OCI-LY7 (cell line): ENCODE results near the gene SH2B2. TPM values are rescaled to one million over a fixed set of nuclear protein-coding genes. Genes with fewer than 3 reads are reported as not detected.

ENCODE experiments used
- BruUV-seq: library from RNA; stranded (reverse); fragments of 400-500 nt; replicated peaks from 2 replicates; lab custom pipeline; 2021; lab: Mats Ljungman, UMichigan
- CTCF ChIA-PET: fragments of 300-600 bp; sonication (Branson Sonifier 250); formaldehyde crosslinking; loops from one replicate; lab custom pipeline; 2022; ENCODE audit warnings: antibody characterized with exemption; ENCODE audit not compliant: unreplicated experiment; lab: Charles Lee
- POLR2A ChIA-PET: fragments of 300-600 bp; sonication (Branson Sonifier 250); formaldehyde crosslinking; loops from one replicate; lab custom pipeline; 2022; ENCODE audit warnings: antibody characterized with exemption; lab: Charles Lee
- DNase-seq: peaks from one replicate; pipeline ENCODE4 v3.0.0-alpha.2; 2015; ENCODE audit warnings: low spot score
- H2AFZ ChIP-seq: fragments of 200-600 bp; sonication (generic), shearing (Covaris generic); 2 replicates; pipeline ENCODE4 v1.6.1; 2014; ENCODE audit warnings: mild to moderate bottlenecking, antibody characterized with exemption, low read length, moderate library complexity
- H3K27ac ChIP-seq: fragments of 200-600 bp; sonication (generic); 2 replicates; pipeline ENCODE4 v1.5.1; 2014; ENCODE audit warnings: mixed run types, low read depth, mild to moderate bottlenecking, moderate library complexity, low read length, inconsistent platforms; ENCODE audit not compliant: poor library complexity, severe bottlenecking
- H3K36me3 ChIP-seq: fragments of 200-600 bp; sonication (generic); 2 replicates; pipeline ENCODE4 v1.6.1; 2014; ENCODE audit warnings: mild to moderate bottlenecking, antibody characterized with exemption, low read length, moderate library complexity, mixed read lengths; ENCODE audit not compliant: insufficient read depth
- H3K4me1 ChIP-seq: fragments of 200-600 bp; sonication (generic); 2 replicates; pipeline ENCODE4 v1.5.1; 2014; ENCODE audit warnings: mild to moderate bottlenecking, low read length; ENCODE audit not compliant: insufficient read depth, poor library complexity, severe bottlenecking
- H3K4me2 ChIP-seq: fragments of 200-600 bp; sonication (generic); 2 replicates; pipeline ENCODE4 v1.6.1; 2014; ENCODE audit warnings: mild to moderate bottlenecking, low read length
- H3K4me3 ChIP-seq: fragments of 200-600 bp; sonication (generic); 2 replicates; pipeline ENCODE4 v1.5.1; 2014; ENCODE audit warnings: mild to moderate bottlenecking, low read depth, low read length; ENCODE audit not compliant: poor library complexity, severe bottlenecking
- H3K79me2 ChIP-seq: fragments of 200-600 bp; sonication (generic); 2 replicates; pipeline ENCODE4 v1.6.1; 2016; ENCODE audit warnings: low read depth, mild to moderate bottlenecking, low read length, moderate library complexity, mixed read lengths; ENCODE audit not compliant: insufficient read depth
- H3K9me2 ChIP-seq: fragments of 200-600 bp; sonication (generic); 2 replicates; pipeline ENCODE4 v1.6.1; 2016; ENCODE audit warnings: mild to moderate bottlenecking, low read length, mixed read lengths; ENCODE audit not compliant: insufficient read depth
- H3K9me3 ChIP-seq: fragments of 200-600 bp; sonication (generic); 2 replicates; pipeline ENCODE4 v1.6.1; 2014; ENCODE audit warnings: mild to moderate bottlenecking, mixed run types, low read length, mixed read lengths
- H4K20me1 ChIP-seq: fragments of 200-600 bp; sonication (generic); 2 replicates; pipeline ENCODE4 v1.6.1; 2014; ENCODE audit warnings: mild to moderate bottlenecking, antibody characterized with exemption, low read length, moderate library complexity, mixed read lengths; ENCODE audit not compliant: insufficient read depth
- EZH2phosphoT487 ChIP-seq: fragments of 200-600 bp; sonication (generic); IDR thresholded peaks from 2 replicates; pipeline ENCODE4 v1.6.1; 2018; ENCODE audit warnings: low read depth, borderline replicate concordance, mild to moderate bottlenecking, mixed run types, antibody characterized with exemption, low read length, moderate library complexity, mixed read lengths
- intact Hi-C: fragments of 100-400 bp; cut with micrococcal nuclease; formaldehyde crosslinking; loops from one replicate; pipeline ENCODE4 v1.10.0; 2022; ENCODE audit not compliant: unreplicated experiment
- total RNA-seq, 2 experiments: library from RNA; depleted of rRNA in 1 of 2; stranded (reverse); fragments of >200 nt in 1 of 2; shearing (Covaris generic) in 1 of 2; gene quantifications; 2 replicates each; pipeline ENCODE4 v1.2.3, GENCODE V29; 2014 to 2022
- TF ChIP-seq, protein P1 (sequence below): fragments of 200-600 bp; sonication (generic); conservative IDR thresholded peaks from 2 replicates; pipeline ENCODE4 v1.5.1; 2014; ENCODE audit warnings: mild to moderate bottlenecking, antibody characterized with exemption, low read length, moderate library complexity, mixed read lengths

SH2B2 gene
- total RNA-seq, 2 experiments from 2014 or later = 42.0 to 131 TPM

DNA sequence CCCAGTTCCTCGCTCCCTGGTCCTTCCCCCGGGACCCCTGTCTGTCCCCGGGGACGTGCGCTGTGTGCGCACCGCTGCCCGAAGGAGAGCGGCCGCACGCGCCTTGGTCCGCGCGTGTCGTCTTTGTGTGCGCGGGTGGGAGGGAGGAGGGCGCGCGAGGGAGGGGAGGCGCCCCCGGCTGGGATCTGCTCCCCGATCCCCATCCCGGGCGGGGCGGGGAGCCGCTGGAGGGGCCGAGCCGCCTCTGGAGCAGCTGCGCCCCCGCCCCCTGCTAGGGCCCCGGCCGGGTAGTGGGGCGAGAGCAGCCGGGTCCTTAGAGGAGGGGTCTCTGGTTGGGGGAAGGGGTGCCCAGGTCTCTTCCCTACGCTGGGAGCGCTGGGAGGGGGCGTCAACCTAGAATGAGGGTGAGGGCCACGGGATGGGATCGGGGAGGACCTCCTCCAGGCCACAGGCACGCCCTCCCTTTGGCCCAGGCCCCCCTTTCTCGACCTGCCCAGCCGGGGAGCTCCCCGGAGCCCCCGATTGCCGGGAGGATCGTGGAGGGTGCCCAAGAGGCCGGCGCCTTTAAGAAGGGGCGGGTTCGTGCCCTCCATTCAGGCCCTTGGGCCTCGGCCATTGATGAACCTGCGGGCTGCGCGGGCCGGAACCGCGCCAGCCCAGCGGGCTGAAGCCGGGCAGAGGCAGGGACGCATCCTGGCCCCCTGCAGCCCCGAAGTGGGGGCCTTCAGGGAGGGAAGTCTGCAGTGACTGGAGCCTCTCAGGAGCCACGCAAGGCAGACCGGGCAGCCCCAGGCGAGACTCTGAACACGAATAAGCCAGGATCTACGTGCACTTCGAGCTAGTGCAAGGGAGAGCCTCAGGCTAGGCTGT, 678 bp downstream of the SH2B2 start:
- H3K27ac ChIP-seq = peak overlapping the region; percentile 97
- intact Hi-C loops = loop anchor here (5.0 kb wide), 3 partner anchors 35 to 180 kb away; no protein-coding TSS in a partner anchor
- no peaks in the 10 kb centered on the region for H3K9me3 ChIP-seq
- peaks cover 48% of the 10 kb centered on the region for H3K79me2 ChIP-seq
- peak overlapping the region; percentile 97 for H3K4me2 ChIP-seq
- H3K4me1 ChIP-seq = peaks cover 72% of the 10 kb centered on the region
- POLR2A ChIA-PET = interaction anchor here (1.0 to 11.9 kb wide), 6 partner anchors 18 to 160 kb away, joined by 3 to 154 read pairs (median 4); partner anchors contain the start of gene PRKRIP1
- no peaks in the 10 kb centered on the region for H3K9me2 ChIP-seq
- H4K20me1 ChIP-seq = no peaks in the 10 kb centered on the region
- BruUV-seq = no TSS peak
- CTCF ChIA-PET = interaction anchor here (0.6 to 2.2 kb wide), 4 partner anchors 16 to 43 kb away, joined by 3 to 9 read pairs (median 4); no protein-coding TSS in a partner anchor
- peak; percentile 73 for DNase-seq
- peaks cover 24% of the 10 kb centered on the region for H3K36me3 ChIP-seq
- H2AFZ ChIP-seq = no peak overlapping the region
- peak overlapping the region; percentile 95 for H3K4me3 ChIP-seq
- TF ChIP-seq EZH2phosphoT487 = no peak
- TF ChIP-seq, protein P1, sequence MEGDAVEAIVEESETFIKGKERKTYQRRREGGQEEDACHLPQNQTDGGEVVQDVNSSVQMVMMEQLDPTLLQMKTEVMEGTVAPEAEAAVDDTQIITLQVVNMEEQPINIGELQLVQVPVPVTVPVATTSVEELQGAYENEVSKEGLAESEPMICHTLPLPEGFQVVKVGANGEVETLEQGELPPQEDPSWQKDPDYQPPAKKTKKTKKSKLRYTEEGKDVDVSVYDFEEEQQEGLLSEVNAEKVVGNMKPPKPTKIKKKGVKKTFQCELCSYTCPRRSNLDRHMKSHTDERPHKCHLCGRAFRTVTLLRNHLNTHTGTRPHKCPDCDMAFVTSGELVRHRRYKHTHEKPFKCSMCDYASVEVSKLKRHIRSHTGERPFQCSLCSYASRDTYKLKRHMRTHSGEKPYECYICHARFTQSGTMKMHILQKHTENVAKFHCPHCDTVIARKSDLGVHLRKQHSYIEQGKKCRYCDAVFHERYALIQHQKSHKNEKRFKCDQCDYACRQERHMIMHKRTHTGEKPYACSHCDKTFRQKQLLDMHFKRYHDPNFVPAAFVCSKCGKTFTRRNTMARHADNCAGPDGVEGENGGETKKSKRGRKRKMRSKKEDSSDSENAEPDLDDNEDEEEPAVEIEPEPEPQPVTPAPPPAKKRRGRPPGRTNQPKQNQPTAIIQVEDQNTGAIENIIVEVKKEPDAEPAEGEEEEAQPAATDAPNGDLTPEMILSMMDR = no peak

DNA sequence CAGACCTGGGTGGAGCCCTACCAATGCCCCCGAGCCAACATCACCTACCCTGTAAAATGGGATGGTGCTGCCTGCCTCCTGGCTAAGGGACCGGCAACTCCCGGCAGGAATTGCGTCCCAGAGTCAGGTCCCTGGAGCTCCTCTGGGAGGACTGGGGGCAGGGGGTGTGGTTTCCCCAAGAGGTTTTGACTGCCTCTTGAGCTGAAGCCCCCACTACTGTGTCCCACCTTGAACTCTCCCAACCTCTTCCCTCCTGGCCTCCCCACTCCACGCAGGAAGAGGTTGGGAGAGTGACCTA, 1.3 kb downstream of the SH2B2 start:
- Histone ChIP-seq H3K4me3 (peak overlapping the region; percentile 95), H3K79me2 (peaks cover 54% of the 10 kb centered on the region), H3K9me3 (no peaks in the 10 kb centered on the region), H3K9me2 (no peaks in the 10 kb centered on the region), H4K20me1 (no peaks in the 10 kb centered on the region), H3K4me2 (peak overlapping the region; percentile 97), H3K4me1 (peaks cover 78% of the 10 kb centered on the region), H2AFZ (no peak overlapping the region), H3K36me3 (peaks cover 27% of the 10 kb centered on the region), H3K27ac (peak overlapping the region; percentile 97)
- no TSS peak for BruUV-seq
- ChIA-PET POLR2A (interaction anchor here (1.0 to 11.9 kb wide), 7 partner anchors 17 to 159 kb away, joined by 3 to 154 read pairs (median 4); partner anchors contain the start of gene PRKRIP1), CTCF (interaction anchor here (0.6 to 2.2 kb wide), 5 partner anchors 15 to 102 kb away, joined by 3 to 9 read pairs (median 3); no protein-coding TSS in a partner anchor)
- DNase-seq = no peak
- no peak for TF ChIP-seq EZH2phosphoT487
- TF ChIP-seq, protein P1 = no peak
- intact Hi-C loops = loop anchor here (5.0 kb wide), 3 partner anchors 34 to 179 kb away; no protein-coding TSS in a partner anchor
